H9 (cell line): ENCODE results near the gene FAM193A. TPM values are rescaled to one million over a fixed set of nuclear protein-coding genes. Genes with fewer than 3 reads are reported as not detected.
A peak's percentile ranks its signal among the peaks of the same experiment; 100 is the strongest.

ENCODE experiments used
- DNase-seq: peaks from one replicate; pipeline ENCODE4 v3.0.0-alpha.2; 2017
- H2AFZ ChIP-seq: one replicate; pipeline ENCODE4 v1.6.1; 2013; ENCODE audit warnings: mild to moderate bottlenecking, low read length, control low read depth, moderate library complexity
- H2AK5ac ChIP-seq: 2 replicates; pipeline ENCODE4 v1.6.1; 2013; ENCODE audit warnings: low read length, control low read depth, mixed read lengths; ENCODE audit not compliant: insufficient read length
- H2BK120ac ChIP-seq: one replicate; pipeline ENCODE4 v1.6.1; 2013; ENCODE audit warnings: low read depth, mild to moderate bottlenecking, low read length, control low read depth, inconsistent platforms; ENCODE audit not compliant: poor library complexity, severe bottlenecking
- H2BK12ac ChIP-seq: 2 replicates; pipeline ENCODE4 v1.6.1; 2013; ENCODE audit warnings: low read length, control low read depth, mixed read lengths, low read depth; ENCODE audit not compliant: insufficient read length
- H2BK15ac ChIP-seq: 2 replicates; pipeline ENCODE4 v1.6.1; 2013; ENCODE audit warnings: low read depth, low read length, control low read depth
- H2BK20ac ChIP-seq: one replicate; pipeline ENCODE4 v1.6.1; 2013; ENCODE audit warnings: low read depth, mild to moderate bottlenecking, low read length, control low read depth, inconsistent platforms; ENCODE audit not compliant: poor library complexity, severe bottlenecking
- H2BK5ac ChIP-seq: 2 replicates; pipeline ENCODE4 v1.6.1; 2013; ENCODE audit warnings: low read length, control low read depth, mixed read lengths; ENCODE audit not compliant: insufficient read length
- H3K14ac ChIP-seq: 2 replicates; pipeline ENCODE4 v1.6.1; 2013; ENCODE audit warnings: low read length, control low read depth; ENCODE audit not compliant: insufficient read depth
- H3K18ac ChIP-seq: 2 replicates; pipeline ENCODE4 v1.6.1; 2013; ENCODE audit warnings: low read depth, mild to moderate bottlenecking, mixed read lengths, low read length, control low read depth; ENCODE audit not compliant: insufficient read length
- H3K23ac ChIP-seq: 2 replicates; pipeline ENCODE4 v1.6.1; 2013; ENCODE audit warnings: low read length, control low read depth, mixed read lengths, low read depth; ENCODE audit not compliant: insufficient read length
- H3K23me2 ChIP-seq: 2 replicates; pipeline ENCODE4 v1.6.1; 2013; ENCODE audit warnings: low read depth, mild to moderate bottlenecking, mixed read lengths, low read length, control low read depth; ENCODE audit not compliant: insufficient read length, poor library complexity, severe bottlenecking
- H3K27ac ChIP-seq: 2 replicates; pipeline ENCODE4 v1.5.1; 2013; ENCODE audit warnings: low read length, control low read depth, mixed read lengths, low read depth; ENCODE audit not compliant: insufficient read length
- H3K27me3 ChIP-seq: 2 replicates; pipeline ENCODE4 v1.6.1; 2013; ENCODE audit warnings: low read length, control low read depth, inconsistent platforms; ENCODE audit not compliant: insufficient read depth
- H3K4ac ChIP-seq: 2 replicates; pipeline ENCODE4 v1.6.1; 2013; ENCODE audit warnings: low read depth, mild to moderate bottlenecking, control low read depth, inconsistent platforms, low read length, moderate library complexity
- H3K4me1 ChIP-seq: 2 replicates; pipeline ENCODE4 v1.6.1; 2013; ENCODE audit warnings: low read length, control low read depth, inconsistent platforms; ENCODE audit not compliant: insufficient read depth
- H3K4me2 ChIP-seq: 2 replicates; pipeline ENCODE4 v1.6.1; 2013; ENCODE audit warnings: low read length, control low read depth, mixed read lengths; ENCODE audit not compliant: insufficient read length, insufficient read depth
- H3K56ac ChIP-seq: 2 replicates; pipeline ENCODE4 v1.6.1; 2013; ENCODE audit warnings: low read depth, mild to moderate bottlenecking, mixed read lengths, low read length, control low read depth; ENCODE audit not compliant: insufficient read length
- H3K79me1 ChIP-seq: 2 replicates; pipeline ENCODE4 v1.6.1; 2013; ENCODE audit warnings: low read depth, mild to moderate bottlenecking, moderate library complexity, low read length, control low read depth, inconsistent platforms; ENCODE audit not compliant: insufficient read depth, poor library complexity, severe bottlenecking
- H3K79me2 ChIP-seq: 2 replicates; pipeline ENCODE4 v1.6.1; 2013; ENCODE audit warnings: low read length, control low read depth, inconsistent platforms; ENCODE audit not compliant: insufficient read depth
- H3K9ac ChIP-seq: 2 replicates; pipeline ENCODE4 v1.6.1; 2013; ENCODE audit warnings: low read length, control low read depth, mixed read lengths; ENCODE audit not compliant: insufficient read length; ENCODE audit errors: extremely low read depth
- H3K9me3 ChIP-seq: one replicate; pipeline ENCODE4 v1.6.1; 2013; ENCODE audit warnings: low read depth, low read length, inconsistent platforms; ENCODE audit not compliant: control insufficient read depth
- H3T11ph ChIP-seq: one replicate; pipeline ENCODE4 v1.6.1; 2013; ENCODE audit warnings: mild to moderate bottlenecking, low read length, control low read depth, inconsistent platforms
- H4K20me1 ChIP-seq: one replicate; pipeline ENCODE4 v1.6.1; 2013; ENCODE audit not compliant: control insufficient read depth, insufficient read length, insufficient read depth
- H4K5ac ChIP-seq: 2 replicates; pipeline ENCODE4 v1.6.1; 2013; ENCODE audit warnings: low read depth, mild to moderate bottlenecking, mixed read lengths, low read length, control low read depth; ENCODE audit not compliant: insufficient read length
- H4K8ac ChIP-seq: replicated peaks from 2 replicates; pipeline ENCODE4 v1.6.1; 2013; ENCODE audit warnings: low read length, control low read depth, mixed read lengths, low read depth; ENCODE audit not compliant: insufficient read length
- H4K91ac ChIP-seq: 2 replicates; pipeline ENCODE4 v1.6.1; 2013; ENCODE audit warnings: low read depth, mild to moderate bottlenecking, moderate library complexity, mixed read lengths, low read length, control low read depth; ENCODE audit not compliant: insufficient read length
- H3K27ac Mint-ChIP-seq, 3 experiments: 2 replicates in 2 of 3; 3 replicates in 1 of 3; pipeline ENCODE4 v1.8.0; 2020 to 2021; ENCODE audit warnings: mixed read lengths in 3 of 3, mild to moderate bottlenecking in 1 of 3, moderate library complexity in 1 of 3
- H3K27me3 Mint-ChIP-seq: 2 replicates; pipeline ENCODE4 v1.8.0; 2021; ENCODE audit warnings: low read depth, mild to moderate bottlenecking, moderate library complexity, mixed read lengths
- H3K36me3 Mint-ChIP-seq, 3 experiments: 2 replicates in 2 of 3; 3 replicates in 1 of 3; pipeline ENCODE4 v1.8.0; 2020 to 2021; ENCODE audit warnings: low read depth in 3 of 3, mixed read lengths in 3 of 3; ENCODE audit not compliant: insufficient read depth in 1 of 3
- H3K4me1 Mint-ChIP-seq, 2 experiments: 2 replicates each; pipeline ENCODE4 v1.8.0; 2020; ENCODE audit warnings: mixed read lengths in 2 of 2
- H3K4me3 Mint-ChIP-seq, 2 experiments: 2 replicates in 1 of 2; 3 replicates in 1 of 2; pipeline ENCODE4 v1.8.0; 2020 to 2021; ENCODE audit warnings: mild to moderate bottlenecking in 2 of 2, mixed read lengths in 2 of 2, moderate library complexity in 1 of 2
- H3K9me3 Mint-ChIP-seq, 2 experiments: 2 replicates in 1 of 2; 3 replicates in 1 of 2; pipeline ENCODE4 v1.8.0; 2020; ENCODE audit warnings: mild to moderate bottlenecking in 2 of 2, mixed read lengths in 2 of 2, moderate library complexity in 1 of 2
- CTCF ChIP-seq: fragments of 200-600 bp; sonication (generic); conservative IDR thresholded peaks from 3 replicates; pipeline ENCODE4 v1.8.0; 2021; ENCODE audit warnings: antibody characterized with exemption, mild to moderate bottlenecking
- WGBS: extraction: QIAGEN DNeasy Blood & Tissue Kit; methylation state at CpG from one replicate; pipeline ENCODE4 v1.1.7; 2013; ENCODE audit warnings: missing lambda C conversion rate, low lambda C conversion rate, mixed read lengths; ENCODE audit not compliant: insufficient read length; ENCODE audit errors: extremely low coverage; 5-methylcytosine and 5-hydroxymethylcytosine counted together
- total RNA-seq: library from RNA; stranded (reverse); gene quantifications from 2 replicates; pipeline ENCODE4 v1.2.1, GENCODE V29; 2021

Gene FAM193A
- total RNA-seq, 1 experiment from 2014 or later, result 36.9 TPM

DNA sequence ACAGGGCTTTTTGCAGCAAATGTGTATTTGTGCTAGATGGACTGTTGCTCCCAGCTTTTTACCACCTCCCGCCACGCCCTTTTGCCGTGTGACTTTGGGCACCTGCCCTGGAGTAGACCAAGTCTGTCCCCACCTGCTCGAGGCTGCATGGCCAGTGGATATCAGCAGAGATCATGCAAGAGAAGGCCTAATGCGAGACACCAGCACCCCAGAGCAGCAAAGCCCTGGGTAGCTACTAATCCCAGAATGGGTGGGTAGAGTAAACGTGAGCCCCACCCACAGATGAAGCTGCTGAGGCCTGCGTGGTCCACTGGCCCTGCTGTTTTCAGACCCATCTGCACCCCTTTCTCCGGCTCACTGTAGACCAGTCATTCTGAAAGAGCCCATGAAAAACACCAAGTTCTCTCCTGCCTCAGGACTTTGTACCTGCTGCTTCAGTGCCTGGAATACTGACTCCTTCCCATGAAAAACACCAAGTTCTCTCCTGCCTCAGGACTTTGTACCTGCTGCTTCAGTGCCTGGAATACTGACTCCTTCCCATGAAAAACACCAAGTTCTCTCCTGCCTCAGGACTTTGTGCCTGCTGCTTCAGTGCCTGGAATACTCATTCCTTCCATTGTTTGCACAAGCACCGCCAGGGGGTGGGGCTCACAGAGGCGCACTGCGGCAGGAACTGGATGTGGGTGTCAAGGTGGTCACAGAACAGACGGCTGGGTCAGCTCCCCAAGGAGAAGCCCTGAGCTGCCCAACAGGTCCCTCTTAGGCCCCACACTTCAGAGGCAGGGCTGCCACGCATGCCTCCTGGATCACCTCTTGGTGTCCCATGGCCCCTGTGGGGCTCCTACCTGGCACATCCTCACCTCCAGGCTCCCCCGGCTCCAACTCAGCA is 224.8 kb downstream of the FAM193A start:
- no peaks in the 10 kb centered on the region for H3K23me2 ChIP-seq
- H4K5ac ChIP-seq, result no peak overlapping the region
- H2BK20ac ChIP-seq, result no peak overlapping the region
- Mint-ChIP-seq H3K4me1 (peaks cover 17 to 27% of the 10 kb centered on the region in 2 experiments), H3K36me3 (peaks cover 0 to 6% (median 3%) of the 10 kb centered on the region in 3 experiments; a peak in 4 of 7 replicates), H3K9me3 (peaks cover 6 to 12% of the 10 kb centered on the region in 2 experiments; a peak in 3 of 5 replicates), H3K4me3 (no peak overlapping the region), H3K27me3 (peaks cover 2% of the 10 kb centered on the region), H3K27ac (no peak overlapping the region)
- no peaks in the 10 kb centered on the region for H3K4me1 ChIP-seq
- no peak overlapping the region for H3K18ac ChIP-seq
- no peak overlapping the region for H2BK5ac ChIP-seq
- no peak overlapping the region for H2BK15ac ChIP-seq
- peak; percentile 64 for DNase-seq
- H3K27ac ChIP-seq, result no peak overlapping the region
- H2AFZ ChIP-seq, result no peak overlapping the region
- H3K56ac ChIP-seq, result no peak overlapping the region
- no peak overlapping the region for H3K14ac ChIP-seq
- H4K8ac ChIP-seq, result no peak overlapping the region
- no peak overlapping the region for H3K23ac ChIP-seq
- no peak overlapping the region for H2BK12ac ChIP-seq
- H3K9ac ChIP-seq, result no peak overlapping the region
- no peak overlapping the region for H3T11ph ChIP-seq
- no peak overlapping the region for H3K4ac ChIP-seq
- H3K9me3 ChIP-seq, result no peaks in the 10 kb centered on the region
- no peaks in the 10 kb centered on the region for H3K27me3 ChIP-seq
- no peaks in the 10 kb centered on the region for H4K20me1 ChIP-seq
- no peaks in the 10 kb centered on the region for H3K79me1 ChIP-seq
- no CpG with 5 or more reads among the region's 14 CpGs for WGBS
- H2BK120ac ChIP-seq, result no peak overlapping the region
- no peak overlapping the region for H3K4me2 ChIP-seq
- H4K91ac ChIP-seq, result no peak overlapping the region
- H2AK5ac ChIP-seq, result no peak overlapping the region
- no peaks in the 10 kb centered on the region for H3K79me2 ChIP-seq
- TF ChIP-seq CTCF, result peak; percentile 38; the same call in 1 of the 3 replicates
